ENCODE results near the gene IFRD1.
"Not testable (repeated sequence)": the region's sequence is repeated elsewhere in the genome, so short reads cannot be mapped to it uniquely, and the experiment has no call there.

The IFRD1 gene

GRCh38 chr7:112444505-112444904 is 5.8 kb upstream of the IFRD1 start:
- DNase-seq (ENCODE audit: low spot score) = no peak

GRCh38 chr7:112446431-112446830 is 3.8 kb upstream of the IFRD1 start:
- DNase-seq (ENCODE audit: low spot score) = no peak

- no peak for DNase-seq (ENCODE audit: low spot score)
These were observed 2.9 kb upstream of the IFRD1 start for GRCh38 chr7:112447406-112447805.

GRCh38 chr7:112448381-112448780 is 1.9 kb upstream of the IFRD1 start:
- no peak for DNase-seq (ENCODE audit: low spot score)

GRCh38 chr7:112448891-112449290 is 1.4 kb upstream of the IFRD1 start:
- DNase-seq (ENCODE audit: low spot score) = peak; percentile 50

- peak; percentile 91 for DNase-seq (ENCODE audit: low spot score)
These were observed 907 bp upstream of the IFRD1 start for GRCh38 chr7:112449353-112449752.

- DNase-seq (ENCODE audit: low spot score) = peak; percentile 93
These were observed 824 bp downstream of the IFRD1 start for GRCh38 chr7:112450807-112451761.

GRCh38 chr7:112452102-112452888 is 2.0 kb downstream of the IFRD1 start:
- peak; percentile 31 for DNase-seq (ENCODE audit: low spot score)

- no peak for DNase-seq (ENCODE audit: low spot score)
These were observed 3.4 kb downstream of the IFRD1 start for GRCh38 chr7:112453505-112454171.

GRCh38 chr7:112454191-112454590 is 3.9 kb downstream of the IFRD1 start:
- not testable (repeated sequence) for DNase-seq (ENCODE audit: low spot score)

- DNase-seq (ENCODE audit: low spot score) = no peak
These were observed 9.4 kb downstream of the IFRD1 start for GRCh38 chr7:112459645-112460044.

- DNase-seq (ENCODE audit: low spot score) = peak; percentile 52
These were observed 12.0 kb downstream of the IFRD1 start for GRCh38 chr7:112462236-112462635.

GRCh38 chr7:112467867-112468266 is 17.6 kb downstream of the IFRD1 start:
- no peak for DNase-seq (ENCODE audit: low spot score)

GRCh38 chr7:112470194-112470593 is 19.9 kb downstream of the IFRD1 start:
- DNase-seq (ENCODE audit: low spot score) = no peak

GRCh38 chr7:112476390-112477052 is 26.3 kb downstream of the IFRD1 start:
- DNase-seq (ENCODE audit: low spot score) = no peak

GRCh38 chr7:112481121-112481736 is 31.0 kb downstream of the IFRD1 start:
- no peak for DNase-seq (ENCODE audit: low spot score)

- DNase-seq (ENCODE audit: low spot score) = peak; percentile 56
These were observed 31.8 kb downstream of the IFRD1 start for GRCh38 chr7:112481833-112482670.

- DNase-seq (ENCODE audit: low spot score) = peak; percentile 82
These were observed 34.5 kb downstream of the IFRD1 start for GRCh38 chr7:112484671-112485167.

- DNase-seq (ENCODE audit: low spot score) = no peak
These were observed 35.5 kb downstream of the IFRD1 start for GRCh38 chr7:112485766-112486165.

Measured in LoVo (cell line).